Coronary artery (tissue), 2 donors: ENCODE results near the gene CCDC170.

Experiments used
- DNase-seq: peaks from one replicate; pipeline ENCODE4 v3.0.0-alpha.2; 2017; ENCODE audit warnings: low spot score
- H3K27ac ChIP-seq, 2 donors: fragments of 200-600 bp; sonication (generic); one replicate each; pipeline ENCODE4 v1.5.1; 2016 to 2019
- H3K4me3 ChIP-seq: fragments of 200-600 bp; sonication (generic); 2 replicates; pipeline ENCODE4 v1.5.1; 2016; ENCODE audit warnings: mild to moderate bottlenecking, moderate library complexity
- TF ChIP-seq, protein P1 (sequence below): fragments of 200-600 bp; sonication (generic); IDR thresholded peaks from one replicate; pipeline ENCODE4 v1.5.1; 2019; ENCODE audit warnings: antibody characterized with exemption

The CCDC170 gene

GRCh38 chr6:151616600-151616999 is 122.8 kb downstream of the CCDC170 start:
- TF ChIP-seq, protein P1, sequence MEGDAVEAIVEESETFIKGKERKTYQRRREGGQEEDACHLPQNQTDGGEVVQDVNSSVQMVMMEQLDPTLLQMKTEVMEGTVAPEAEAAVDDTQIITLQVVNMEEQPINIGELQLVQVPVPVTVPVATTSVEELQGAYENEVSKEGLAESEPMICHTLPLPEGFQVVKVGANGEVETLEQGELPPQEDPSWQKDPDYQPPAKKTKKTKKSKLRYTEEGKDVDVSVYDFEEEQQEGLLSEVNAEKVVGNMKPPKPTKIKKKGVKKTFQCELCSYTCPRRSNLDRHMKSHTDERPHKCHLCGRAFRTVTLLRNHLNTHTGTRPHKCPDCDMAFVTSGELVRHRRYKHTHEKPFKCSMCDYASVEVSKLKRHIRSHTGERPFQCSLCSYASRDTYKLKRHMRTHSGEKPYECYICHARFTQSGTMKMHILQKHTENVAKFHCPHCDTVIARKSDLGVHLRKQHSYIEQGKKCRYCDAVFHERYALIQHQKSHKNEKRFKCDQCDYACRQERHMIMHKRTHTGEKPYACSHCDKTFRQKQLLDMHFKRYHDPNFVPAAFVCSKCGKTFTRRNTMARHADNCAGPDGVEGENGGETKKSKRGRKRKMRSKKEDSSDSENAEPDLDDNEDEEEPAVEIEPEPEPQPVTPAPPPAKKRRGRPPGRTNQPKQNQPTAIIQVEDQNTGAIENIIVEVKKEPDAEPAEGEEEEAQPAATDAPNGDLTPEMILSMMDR, result no peak
- no peak overlapping the region for H3K27ac ChIP-seq
- no peak overlapping the region for H3K4me3 ChIP-seq

GRCh38 chr6:151617539-151617938 is 123.7 kb downstream of the CCDC170 start:
- Histone ChIP-seq H3K27ac (no peak overlapping the region), H3K4me3 (no peak overlapping the region)
- no peak for DNase-seq
- TF ChIP-seq, protein P1, result no peak

More at GRCh38 chr6:151616600-151616999, 122.8 kb downstream of the CCDC170 start:
- DNase-seq, result no peak

GRCh38 chr6:151618717-151619116 is 124.9 kb downstream of the CCDC170 start:
- Histone ChIP-seq H3K27ac (no peak overlapping the region), H3K4me3 (no peak overlapping the region)
- TF ChIP-seq, protein P1, result no peak
- no peak for DNase-seq

DNA sequence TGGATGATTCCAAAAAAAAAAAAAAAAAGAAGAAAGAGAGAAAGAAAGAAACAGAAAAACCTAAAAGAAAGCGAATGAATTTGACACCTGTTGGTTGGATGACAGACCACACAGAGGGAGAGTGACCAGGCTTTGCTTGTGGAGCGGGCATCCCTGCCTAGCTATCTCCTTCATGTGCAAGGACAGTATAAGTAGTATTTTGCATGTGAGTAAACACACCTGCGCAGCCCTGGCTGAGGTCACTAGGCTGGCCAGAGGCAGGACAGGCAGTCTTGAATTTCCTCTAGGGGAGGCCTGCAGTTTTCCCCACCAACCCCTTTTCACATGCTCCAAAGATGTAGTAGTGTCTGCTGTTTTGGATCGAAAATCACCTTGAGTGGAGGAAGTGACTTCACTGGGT is 126.4 kb downstream of the CCDC170 start:
- DNase-seq, result no peak
- Histone ChIP-seq H3K4me3 (no peak overlapping the region), H3K27ac (no peak overlapping the region)
- TF ChIP-seq, protein P1, result no peak

- DNase-seq, result no peak
- TF ChIP-seq, protein P1, result no peak
- no peak overlapping the region for H3K4me3 ChIP-seq
- no peak overlapping the region for H3K27ac ChIP-seq
Measured at GRCh38 chr6:151624071-151624470, 130.3 kb downstream of the CCDC170 start.

- TF ChIP-seq, protein P1, result no peak
- no peak for DNase-seq
- Histone ChIP-seq H3K27ac (no peak overlapping the region), H3K4me3 (no peak overlapping the region)
Measured at GRCh38 chr6:151624481-151624880, 130.7 kb downstream of the CCDC170 start.

DNA sequence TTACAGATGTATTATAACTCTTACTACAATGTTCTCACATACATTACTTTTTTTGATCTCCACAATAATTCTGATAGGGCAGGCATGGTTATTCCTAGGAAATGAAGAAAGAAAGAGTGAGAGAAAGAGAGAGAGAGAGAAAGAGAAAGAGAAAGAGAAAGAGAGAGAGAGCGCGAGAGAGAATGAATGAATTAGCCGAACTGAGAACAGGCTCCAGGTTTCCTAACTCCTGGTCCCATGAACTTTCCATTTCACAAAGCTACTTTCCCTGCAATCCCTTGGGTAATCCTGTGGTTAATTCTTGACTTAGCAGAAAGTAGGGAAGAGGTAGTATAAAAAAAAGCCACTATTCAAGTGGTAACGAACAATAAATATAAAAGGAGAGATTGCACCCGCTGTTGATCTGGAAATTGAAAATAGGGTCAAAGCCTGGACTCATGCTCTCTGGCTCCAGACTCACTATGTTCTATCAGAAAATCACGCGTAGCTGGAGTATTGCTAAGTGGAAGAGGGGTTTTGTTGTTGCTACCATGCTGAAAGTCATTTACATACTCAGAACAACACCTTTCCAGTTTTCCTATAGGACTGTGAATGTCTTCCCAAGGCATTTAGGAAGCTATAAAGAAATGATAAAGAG is 131.2 kb downstream of the CCDC170 start:
- Histone ChIP-seq H3K27ac (no peak overlapping the region), H3K4me3 (no peak overlapping the region)
- no peak for DNase-seq
- TF ChIP-seq, protein P1, result no peak
